Endothelial cell of umbilical vein (primary cell): Measurements from ENCODE around the gene C2orf76. TPM values are rescaled to one million over a fixed set of nuclear protein-coding genes. Genes with fewer than 3 reads are reported as not detected.

ENCODE experiments used
- BruUV-seq: library from RNA; stranded (reverse); fragments of 400-500 nt; replicated peaks from 2 replicates; lab custom pipeline; 2021; lab: Mats Ljungman, UMichigan
- CTCF ChIA-PET: fragments of 300-600, 350-600 bp; sonication (Branson Sonifier 250); formaldehyde crosslinking; loops from one replicate; lab custom pipeline; 2021; ENCODE audit warnings: antibody characterized with exemption, inconsistent platforms; lab: Charles Lee
- POLR2A ChIA-PET: fragments of 300-600, 350-600 bp; sonication (Branson Sonifier 250); formaldehyde crosslinking; loops from one replicate; lab custom pipeline; 2021; ENCODE audit warnings: antibody characterized with exemption, inconsistent platforms; lab: Charles Lee
- DNase-seq: peaks from one replicate; pipeline ENCODE4 v3.0.0-alpha.2; 2011; ENCODE audit warnings: low read depth, low spot score
- FAIRE-seq: peaks from 2 replicates; lab custom pipeline; 2011; peaks lifted over from hg19 to GRCh38; lab: Jason Lieb, UNC
- H2AFZ ChIP-seq: 2 replicates; pipeline ENCODE4 v1.6.0; 2012; ENCODE audit warnings: low read depth, low read length, control low read depth, inconsistent platforms
- H3K27ac ChIP-seq: 2 replicates; pipeline ENCODE4 v1.5.1; 2011; ENCODE audit warnings: low read depth, mild to moderate bottlenecking, control low read depth, low read length, moderate library complexity; ENCODE audit not compliant: insufficient read depth
- H3K27me3 ChIP-seq, 2 experiments: 2 replicates each; pipeline versions ENCODE4 v1.6.0 to v1.6.1; 2011; ENCODE audit warnings: low read length in 2 of 2, mixed read lengths in 1 of 2; ENCODE audit not compliant: control insufficient read depth in 2 of 2, insufficient read depth in 2 of 2
- H3K36me3 ChIP-seq, 2 experiments: 2 replicates in 1 of 2; 3 replicates in 1 of 2; pipeline ENCODE4 v1.5.1; 2011; ENCODE audit warnings: low read length in 2 of 2, mild to moderate bottlenecking in 1 of 2, moderate library complexity in 1 of 2; ENCODE audit not compliant: control insufficient read depth in 2 of 2, insufficient read depth in 2 of 2; ENCODE audit errors: extremely low read depth in 1 of 2
- H3K4me1 ChIP-seq: 3 replicates; pipeline ENCODE4 v1.5.1; 2011; ENCODE audit warnings: mild to moderate bottlenecking, low read length; ENCODE audit not compliant: control insufficient read depth, insufficient read depth; ENCODE audit errors: extremely low read depth
- H3K4me2 ChIP-seq: 2 replicates; pipeline ENCODE4 v1.6.1; 2011; ENCODE audit warnings: low read length, control low read depth, mixed read lengths; ENCODE audit not compliant: insufficient read depth
- H3K4me3 ChIP-seq, 3 experiments: fragments of 200-600 bp in 1 of 3; sonication (generic), shearing (Covaris generic) in 1 of 3; replicated peaks in 1 of 3; 2 replicates each; pipeline ENCODE4 v1.5.1; 2011 to 2016; ENCODE audit warnings: control low read depth in 3 of 3, low read length in 3 of 3, mild to moderate bottlenecking in 2 of 3, inconsistent platforms in 1 of 3, low read depth in 1 of 3, moderate library complexity in 1 of 3; ENCODE audit not compliant: insufficient read depth in 1 of 3
- H3K79me2 ChIP-seq: 2 replicates; pipeline ENCODE4 v1.6.0; 2012; ENCODE audit warnings: low read length, inconsistent platforms; ENCODE audit not compliant: control insufficient read depth, insufficient read depth
- H3K9ac ChIP-seq: replicated peaks from 2 replicates; pipeline ENCODE3; 2011; ENCODE audit warnings: low read length, control low read depth; ENCODE audit not compliant: insufficient read depth; ENCODE audit errors: extremely low read depth
- H3K9me1 ChIP-seq: replicated peaks from 3 replicates; pipeline ENCODE4 v1.6.0; 2011; ENCODE audit warnings: mild to moderate bottlenecking, low read length; ENCODE audit not compliant: control insufficient read depth, insufficient read depth; ENCODE audit errors: extremely low read depth
- H3K9me3 ChIP-seq: replicated peaks from 2 replicates; pipeline ENCODE4 v1.5.1; 2012; ENCODE audit warnings: low read length, inconsistent platforms; ENCODE audit not compliant: control insufficient read depth, insufficient read depth
- H4K20me1 ChIP-seq: replicated peaks from 2 replicates; pipeline ENCODE3; 2011; ENCODE audit warnings: mild to moderate bottlenecking, low read length; ENCODE audit not compliant: control insufficient read depth, insufficient read depth; ENCODE audit errors: extremely low read depth
- CTCF ChIP-seq, 2 donors: IDR thresholded peaks; 1 replicate in 1 of 2; 2 replicates in 1 of 2; pipeline ENCODE4 v1.5.1; 2011; ENCODE audit warnings: low read length in 2 of 2, mild to moderate bottlenecking in 2 of 2, moderate library complexity in 2 of 2, control low read depth in 1 of 2, inconsistent platforms in 1 of 2, low read depth in 1 of 2; ENCODE audit not compliant: insufficient read depth in 1 of 2; ENCODE audit errors: extremely low read depth in 1 of 2
- EZH2 ChIP-seq: IDR thresholded peaks from 2 replicates; pipeline ENCODE4 v1.6.1; 2012; ENCODE audit warnings: borderline replicate concordance, low read depth, mild to moderate bottlenecking, moderate library complexity, low read length, inconsistent platforms; ENCODE audit not compliant: severe bottlenecking
- FOS ChIP-seq: IDR thresholded peaks from 2 replicates; pipeline ENCODE4 v1.6.1; 2011; ENCODE audit warnings: mild to moderate bottlenecking, low read length, moderate library complexity, borderline replicate concordance; ENCODE audit not compliant: insufficient read depth
- GATA2 ChIP-seq: IDR thresholded peaks from 2 replicates; pipeline ENCODE4 v1.7.0; 2011; ENCODE audit warnings: low read depth, mild to moderate bottlenecking, moderate library complexity, mixed read lengths, low read length; ENCODE audit not compliant: insufficient read length, insufficient read depth
- JUN ChIP-seq: IDR thresholded peaks from 2 replicates; pipeline ENCODE4 v1.6.1; 2011; ENCODE audit warnings: borderline replicate concordance, low read depth; ENCODE audit not compliant: insufficient read length, insufficient read depth
- MAX ChIP-seq: IDR thresholded peaks from 2 replicates; pipeline ENCODE4 v1.6.1; 2011; ENCODE audit not compliant: insufficient read depth, insufficient read length
- MYC ChIP-seq: IDR thresholded peaks from one replicate; pipeline ENCODE4 v1.6.1; 2011; ENCODE audit warnings: mild to moderate bottlenecking, low read depth, low read length
- POLR2A ChIP-seq: IDR thresholded peaks from 2 replicates; pipeline ENCODE4 v1.6.1; 2012; ENCODE audit warnings: low read depth, mild to moderate bottlenecking, control low read depth, low read length
- POLR2AphosphoS5 ChIP-seq: IDR thresholded peaks from 2 replicates; pipeline ENCODE4 v1.6.1; 2012; ENCODE audit warnings: low read depth, mild to moderate bottlenecking, control low read depth, low read length, moderate library complexity; ENCODE audit not compliant: insufficient read depth
- dilution Hi-C: fragments of 300-500 bp; cut with MboI; formaldehyde crosslinking; loops from one replicate; pipeline ENCODE4 v1.15.0; 2019; ENCODE audit warnings: low sequenced_read_pairs; ENCODE audit not compliant: extremely low pct_ligation_motif_present
- intact Hi-C: fragments of 100-400 bp; cut with micrococcal nuclease; formaldehyde crosslinking; loops from one replicate; pipeline ENCODE4 v1.10.0; 2022
- polyA plus RNA-seq, 4 experiments: library from polyadenylated mRNA; depleted of rRNA in 3 of 4; stranded (reverse) in 3 of 4; unstranded in 1 of 4; fragments of >200 nt; gene quantifications; 2 replicates each; pipeline versions ENCODE4 v1.2.1 to v1.2.3, GENCODE V29; 2011 to 2012; ENCODE audit warnings: missing spikeins in 1 of 4
- total RNA-seq: library from RNA; stranded (reverse); gene quantifications from 2 replicates; pipeline ENCODE4 v1.2.3, GENCODE V29; 2021

C2orf76 gene
- total and polyA plus RNA-seq, 2 donors (not counting 3 experiments of a cell fraction or from before 2014, with no cell fraction given): 7.4 to 12.1 TPM

- CTCF ChIA-PET: no interaction called here
- no peaks in the 10 kb centered on the region for H3K9me1 ChIP-seq
- no peaks in the 10 kb centered on the region for H3K9me3 ChIP-seq
- H3K4me2 ChIP-seq: no peak overlapping the region
- H3K79me2 ChIP-seq: no peaks in the 10 kb centered on the region
- dilution Hi-C loops: no loop called here
- H3K4me3 ChIP-seq: no peak overlapping the region
- DNase-seq (no peak), FAIRE-seq (no peak)
- no peaks in the 10 kb centered on the region for H3K36me3 ChIP-seq
- TF ChIP-seq GATA2: no peak
- no peak for TF ChIP-seq CTCF (IDR thresholded peaks at IDR 0.05; ENCODE audit: extremely low read depth in 1 of 2, insufficient read depth in 1 of 2, low read depth in 1 of 2, low read length in 2 of 2)
- no peak for TF ChIP-seq FOS
- H4K20me1 ChIP-seq: no peaks in the 10 kb centered on the region
- no peaks in the 10 kb centered on the region for H3K27me3 ChIP-seq
- POLR2A ChIA-PET: no interaction called here
- intact Hi-C loops: no loop called here
- no peak overlapping the region for H3K9ac ChIP-seq
- no peaks in the 10 kb centered on the region for H3K4me1 ChIP-seq
- no TSS peak for BruUV-seq
- H2AFZ ChIP-seq: no peak overlapping the region
- H3K27ac ChIP-seq: no peak overlapping the region
Observed at GRCh38 chr2:119333833-119334232, 32.8 kb downstream of the C2orf76 start.

- H2AFZ ChIP-seq: no peak overlapping the region
- no TSS peak for BruUV-seq
- H3K4me2 ChIP-seq: no peak overlapping the region
- H4K20me1 ChIP-seq: no peaks in the 10 kb centered on the region
- H3K9me3 ChIP-seq: no peaks in the 10 kb centered on the region
- intact Hi-C loops (no loop called here), dilution Hi-C loops (no loop called here)
- no peak for DNase-seq
- ChIA-PET CTCF (no interaction called here), POLR2A (no interaction called here)
- no peaks in the 10 kb centered on the region for H3K79me2 ChIP-seq
- no peak overlapping the region for H3K27ac ChIP-seq
- no peaks in the 10 kb centered on the region for H3K4me1 ChIP-seq
- H3K4me3 ChIP-seq: no peak overlapping the region
- no peaks in the 10 kb centered on the region for H3K36me3 ChIP-seq
- no peaks in the 10 kb centered on the region for H3K9me1 ChIP-seq
- no peak overlapping the region for H3K9ac ChIP-seq
- no peak for FAIRE-seq
- H3K27me3 ChIP-seq: no peaks in the 10 kb centered on the region
- TF ChIP-seq CTCF (IDR thresholded peaks at IDR 0.05; ENCODE audit: extremely low read depth in 1 of 2, insufficient read depth in 1 of 2, low read depth in 1 of 2, low read length in 2 of 2): no peak
- TF ChIP-seq MAX: no peak
- TF ChIP-seq MYC: no peak
- no peak for TF ChIP-seq EZH2
- no peak for TF ChIP-seq POLR2A
- no peak for TF ChIP-seq FOS
- no peak for TF ChIP-seq POLR2AphosphoS5
- TF ChIP-seq JUN: no peak
- no peak for TF ChIP-seq GATA2
Observed at GRCh38 chr2:119333360-119333759, 33.3 kb downstream of the C2orf76 start.
